Fibroblast of lung (primary cell): ENCODE data around the gene CSRNP3. TPM values are rescaled to one million over a fixed set of nuclear protein-coding genes. Genes with fewer than 3 reads are reported as not detected.
A peak's percentile ranks its signal among the peaks of the same experiment; 100 is the strongest.

ENCODE experiments used
- DNase-seq, 2 donors: peaks; one replicate each; pipeline versions ENCODE4 v3.0.0 to v3.0.0-alpha.2; 2010; ENCODE audit warnings: low read depth in 2 of 2
- H2AFZ ChIP-seq: 2 replicates; pipeline ENCODE4 v1.5.1; 2012; ENCODE audit warnings: low read length, control low read depth, inconsistent platforms
- H3K27ac ChIP-seq: 2 replicates; pipeline ENCODE4 v1.5.1; 2011; ENCODE audit warnings: low read length, control low read depth; ENCODE audit not compliant: insufficient read depth
- H3K27me3 ChIP-seq: 2 replicates; pipeline ENCODE4 v1.5.1; 2011; ENCODE audit warnings: mild to moderate bottlenecking, low read length; ENCODE audit not compliant: control insufficient read depth, insufficient read depth
- H3K36me3 ChIP-seq: 2 replicates; pipeline ENCODE4 v1.5.1; 2011; ENCODE audit warnings: low read length; ENCODE audit not compliant: control insufficient read depth, insufficient read depth
- H3K4me1 ChIP-seq: 2 replicates; pipeline ENCODE4 v1.5.1; 2011; ENCODE audit warnings: low read length; ENCODE audit not compliant: control insufficient read depth, insufficient read depth; ENCODE audit errors: extremely low read depth
- H3K4me2 ChIP-seq: 2 replicates; pipeline ENCODE4 v1.5.1; 2011; ENCODE audit warnings: low read length, control low read depth; ENCODE audit not compliant: insufficient read depth; ENCODE audit errors: extremely low read depth
- H3K4me3 ChIP-seq, 4 experiments: fragments of 200-600 bp in 1 of 4; sonication (generic) in 1 of 4; replicated peaks in 1 of 4; 2 replicates each; pipeline ENCODE4 v1.5.1; 2011 to 2016; ENCODE audit warnings: low read length in 4 of 4, low read depth in 3 of 4, mild to moderate bottlenecking in 3 of 4, control low read depth in 2 of 4, inconsistent platforms in 1 of 4, mixed read lengths in 1 of 4; ENCODE audit not compliant: insufficient read depth in 1 of 4; ENCODE audit errors: control extremely low read depth in 1 of 4
- H3K79me2 ChIP-seq: 2 replicates; pipeline ENCODE4 v1.5.1; 2012; ENCODE audit warnings: mild to moderate bottlenecking, low read length, inconsistent platforms; ENCODE audit not compliant: control insufficient read depth, insufficient read depth
- H3K9ac ChIP-seq: 2 replicates; pipeline ENCODE4 v1.5.1; 2011; ENCODE audit warnings: mild to moderate bottlenecking, low read length, control low read depth; ENCODE audit not compliant: insufficient read depth
- H3K9me3 ChIP-seq: 2 replicates; pipeline ENCODE4 v1.5.1; 2012; ENCODE audit warnings: low read depth, low read length; ENCODE audit not compliant: control insufficient read depth, insufficient read depth
- H4K20me1 ChIP-seq: 2 replicates; pipeline ENCODE4 v1.5.1; 2011; ENCODE audit warnings: low read length; ENCODE audit not compliant: control insufficient read depth, insufficient read depth; ENCODE audit errors: extremely low read depth
- EZH2 ChIP-seq: IDR thresholded peaks from 2 replicates; pipeline ENCODE4 v1.5.1; 2012; ENCODE audit warnings: low read length, control low read depth, mild to moderate bottlenecking; ENCODE audit errors: missing control alignments
- polyA plus RNA-seq, 2 donors: library from polyadenylated mRNA; depleted of rRNA in 1 of 2; stranded (reverse) in 1 of 2; unstranded in 1 of 2; fragments of >200 nt; gene quantifications; 2 replicates each; pipeline ENCODE4 v1.2.1, GENCODE V29; 2011 to 2012; ENCODE audit warnings: missing spikeins in 1 of 2
- total RNA-seq: library from RNA; depleted of rRNA; stranded (reverse); fragments of >200 nt; gene quantifications from 2 replicates; pipeline ENCODE4 v1.2.1, GENCODE V29; 2014
- TF ChIP-seq, protein P1 (sequence below), 2 donors: IDR thresholded peaks in 1 of 2; conservative IDR thresholded peaks in 1 of 2; 1 replicate in 1 of 2; 2 replicates in 1 of 2; pipeline ENCODE4 v1.5.1; 2011 to 2012; ENCODE audit warnings: low read length in 2 of 2, control low read depth in 1 of 2, inconsistent platforms in 1 of 2, low read depth in 1 of 2, mild to moderate bottlenecking in 1 of 2

The CSRNP3 gene
- total and polyA plus RNA-seq, 2 donors (not counting 1 experiment from before 2014, with no cell fraction given) = 0.66 to 1.1 TPM

DNA sequence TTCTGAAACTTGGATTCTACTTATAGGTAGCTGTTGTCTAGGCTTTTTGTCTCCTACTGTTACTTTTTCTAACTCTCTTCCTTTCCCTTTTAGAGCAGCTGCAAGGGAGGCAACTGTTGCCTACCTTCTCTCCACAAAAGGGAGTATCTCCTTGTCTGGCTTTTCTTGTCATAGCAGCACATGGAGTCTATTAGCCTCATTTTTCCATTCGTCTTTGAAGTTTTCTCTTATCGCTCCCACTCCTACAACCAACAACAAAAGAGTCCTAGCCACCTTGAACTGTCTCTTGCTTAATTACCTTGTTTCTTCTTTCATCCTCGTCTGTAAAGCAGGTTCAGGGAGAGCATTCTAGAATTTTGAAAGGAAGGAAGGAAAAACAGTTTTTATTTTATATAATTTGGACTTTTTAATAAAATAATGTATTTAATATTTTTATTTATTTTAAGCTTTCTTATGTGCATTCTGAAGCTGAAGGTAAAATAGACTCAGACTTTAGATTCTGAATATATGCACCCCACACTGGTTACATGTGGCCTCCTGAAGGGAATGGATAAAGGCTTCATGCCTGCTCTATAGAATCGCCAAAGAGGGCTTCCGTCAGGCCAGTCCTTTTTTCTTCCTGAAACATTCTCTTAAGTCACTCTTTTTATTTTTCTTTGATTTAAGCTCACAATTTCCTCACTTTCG is 154.4 kb downstream of the CSRNP3 start:
- H3K9me3 ChIP-seq = no peaks in the 10 kb centered on the region
- TF ChIP-seq, protein P1, sequence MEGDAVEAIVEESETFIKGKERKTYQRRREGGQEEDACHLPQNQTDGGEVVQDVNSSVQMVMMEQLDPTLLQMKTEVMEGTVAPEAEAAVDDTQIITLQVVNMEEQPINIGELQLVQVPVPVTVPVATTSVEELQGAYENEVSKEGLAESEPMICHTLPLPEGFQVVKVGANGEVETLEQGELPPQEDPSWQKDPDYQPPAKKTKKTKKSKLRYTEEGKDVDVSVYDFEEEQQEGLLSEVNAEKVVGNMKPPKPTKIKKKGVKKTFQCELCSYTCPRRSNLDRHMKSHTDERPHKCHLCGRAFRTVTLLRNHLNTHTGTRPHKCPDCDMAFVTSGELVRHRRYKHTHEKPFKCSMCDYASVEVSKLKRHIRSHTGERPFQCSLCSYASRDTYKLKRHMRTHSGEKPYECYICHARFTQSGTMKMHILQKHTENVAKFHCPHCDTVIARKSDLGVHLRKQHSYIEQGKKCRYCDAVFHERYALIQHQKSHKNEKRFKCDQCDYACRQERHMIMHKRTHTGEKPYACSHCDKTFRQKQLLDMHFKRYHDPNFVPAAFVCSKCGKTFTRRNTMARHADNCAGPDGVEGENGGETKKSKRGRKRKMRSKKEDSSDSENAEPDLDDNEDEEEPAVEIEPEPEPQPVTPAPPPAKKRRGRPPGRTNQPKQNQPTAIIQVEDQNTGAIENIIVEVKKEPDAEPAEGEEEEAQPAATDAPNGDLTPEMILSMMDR (conservative IDR thresholded peaks at IDR 0.05 in 1 of 2, IDR thresholded peaks at IDR 0.05 in 1 of 2; ENCODE audit: low read depth in 1 of 2, low read length in 2 of 2) = no peak
- TF ChIP-seq EZH2 = no peak
- no peak for DNase-seq
- H3K4me2 ChIP-seq = no peak overlapping the region
- H3K79me2 ChIP-seq = no peaks in the 10 kb centered on the region
- H4K20me1 ChIP-seq = no peaks in the 10 kb centered on the region
- no peaks in the 10 kb centered on the region for H3K36me3 ChIP-seq
- no peaks in the 10 kb centered on the region for H3K27me3 ChIP-seq
- H3K27ac ChIP-seq = no peak overlapping the region
- H3K4me3 ChIP-seq = no peak overlapping the region
- no peak overlapping the region for H2AFZ ChIP-seq
- H3K4me1 ChIP-seq = peaks cover 2% of the 10 kb centered on the region
- no peak overlapping the region for H3K9ac ChIP-seq

GRCh38 chr2:165624470-165624800 is 154.9 kb downstream of the CSRNP3 start:
- peaks cover 2% of the 10 kb centered on the region for H3K4me1 ChIP-seq
- H3K9me3 ChIP-seq = no peaks in the 10 kb centered on the region
- H3K27me3 ChIP-seq = no peaks in the 10 kb centered on the region
- H3K9ac ChIP-seq = no peak overlapping the region
- H3K4me3 ChIP-seq = no peak overlapping the region
- no peak for DNase-seq
- no peaks in the 10 kb centered on the region for H3K36me3 ChIP-seq
- H2AFZ ChIP-seq = no peak overlapping the region
- H3K4me2 ChIP-seq = no peak overlapping the region
- H3K27ac ChIP-seq = no peak overlapping the region
- no peaks in the 10 kb centered on the region for H4K20me1 ChIP-seq
- TF ChIP-seq, protein P1 (conservative IDR thresholded peaks at IDR 0.05 in 1 of 2, IDR thresholded peaks at IDR 0.05 in 1 of 2; ENCODE audit: low read depth in 1 of 2, low read length in 2 of 2) = no peak
- no peak for TF ChIP-seq EZH2
- no peaks in the 10 kb centered on the region for H3K79me2 ChIP-seq

DNA sequence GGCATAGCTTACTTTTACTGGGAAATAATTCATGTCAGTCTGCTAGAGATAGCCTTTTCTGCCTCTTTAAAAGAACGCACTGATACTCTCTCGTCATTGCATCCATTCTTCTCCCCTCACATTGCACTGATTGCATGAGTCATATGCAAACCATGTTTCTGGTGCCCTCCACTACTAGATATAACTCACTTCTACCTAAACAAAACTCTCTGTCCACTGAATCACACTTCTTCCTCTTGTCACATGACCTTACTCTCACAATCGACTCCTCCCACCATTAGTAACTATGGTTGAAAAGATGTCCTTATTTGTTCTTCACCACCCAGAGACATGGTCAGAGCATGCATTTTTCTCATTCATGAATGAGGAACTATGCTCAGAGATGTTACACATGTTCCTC is 158.0 kb downstream of the CSRNP3 start:
- H4K20me1 ChIP-seq = no peaks in the 10 kb centered on the region
- H2AFZ ChIP-seq = no peak overlapping the region
- no peak overlapping the region for H3K27ac ChIP-seq
- H3K36me3 ChIP-seq = no peaks in the 10 kb centered on the region
- no peaks in the 10 kb centered on the region for H3K9me3 ChIP-seq
- TF ChIP-seq, protein P1 (conservative IDR thresholded peaks at IDR 0.05 in 1 of 2, IDR thresholded peaks at IDR 0.05 in 1 of 2; ENCODE audit: low read depth in 1 of 2, low read length in 2 of 2) = no peak
- TF ChIP-seq EZH2 = no peak
- peaks cover 2% of the 10 kb centered on the region for H3K4me1 ChIP-seq
- no peak overlapping the region for H3K4me3 ChIP-seq
- no peaks in the 10 kb centered on the region for H3K79me2 ChIP-seq
- H3K27me3 ChIP-seq = no peaks in the 10 kb centered on the region
- H3K4me2 ChIP-seq = no peak overlapping the region
- DNase-seq = peak; percentile 65 to 84
- H3K9ac ChIP-seq = no peak overlapping the region
